ENCODE measurements around the gene SPCS3.
"Not testable (repeated sequence)": the region's sequence is repeated elsewhere in the genome, so short reads cannot be mapped to it uniquely, and the experiment has no call there.

SPCS3 gene

GRCh38 chr4:176292920-176293319 is 26.8 kb upstream of the SPCS3 start:
- Histone ChIP-seq H3K27ac (ENCODE audit: low read depth, low read length, poor library complexity, severe bottlenecking) (no peak overlapping the region), H2AFZ (ENCODE audit: low read length) (no peak overlapping the region), H3K4me3 (ENCODE audit: low read depth, low read length, poor library complexity, severe bottlenecking) (no peak overlapping the region), H3K9me3 (ENCODE audit: low read length) (no peaks in the 10 kb centered on the region), H3K4me1 (ENCODE audit: insufficient read depth, low read length, severe bottlenecking) (no peaks in the 10 kb centered on the region), H3K36me3 (ENCODE audit: insufficient read depth, low read length) (no peaks in the 10 kb centered on the region), H4K20me1 (ENCODE audit: insufficient read depth, low read length) (no peaks in the 10 kb centered on the region), H3K27me3 (ENCODE audit: insufficient read depth, low read length) (no peaks in the 10 kb centered on the region; the same call in 1 of the 2 replicates), H3K9ac (ENCODE audit: low read length) (no peak overlapping the region), H3K79me2 (ENCODE audit: insufficient read depth, low read length) (no peaks in the 10 kb centered on the region), H3F3A (ENCODE audit: insufficient read depth, low read length) (no peaks in the 10 kb centered on the region), H3K4me2 (ENCODE audit: low read length) (no peak overlapping the region), H3K9me2 (ENCODE audit: low read depth, low read length) (no peaks in the 10 kb centered on the region)
- TF ChIP-seq EZH2 (IDR thresholded peaks at IDR 0.05; ENCODE audit: borderline replicate concordance, low read length) (no peak), CTCF (IDR thresholded peaks at IDR 0.05; ENCODE audit: low read length) (no peak)

- Histone ChIP-seq H4K20me1 (ENCODE audit: insufficient read depth, low read length) (no peaks in the 10 kb centered on the region), H3K9me3 (ENCODE audit: low read length) (no peaks in the 10 kb centered on the region), H3K4me3 (ENCODE audit: low read depth, low read length, poor library complexity, severe bottlenecking) (no peak overlapping the region), H3K9ac (ENCODE audit: low read length) (no peak overlapping the region), H3K79me2 (ENCODE audit: insufficient read depth, low read length) (no peaks in the 10 kb centered on the region), H2AFZ (ENCODE audit: low read length) (no peak overlapping the region), H3K27ac (ENCODE audit: low read depth, low read length, poor library complexity, severe bottlenecking) (no peak overlapping the region), H3K27me3 (ENCODE audit: insufficient read depth, low read length) (no peaks in the 10 kb centered on the region; the same call in 1 of the 2 replicates), H3F3A (ENCODE audit: insufficient read depth, low read length) (no peaks in the 10 kb centered on the region), H3K9me2 (ENCODE audit: low read depth, low read length) (no peaks in the 10 kb centered on the region), H3K36me3 (ENCODE audit: insufficient read depth, low read length) (no peaks in the 10 kb centered on the region), H3K4me2 (ENCODE audit: low read length) (no peak overlapping the region), H3K4me1 (ENCODE audit: insufficient read depth, low read length, severe bottlenecking) (no peaks in the 10 kb centered on the region)
- no peak for TF ChIP-seq EZH2 (IDR thresholded peaks at IDR 0.05; ENCODE audit: borderline replicate concordance, low read length)
- no peak for TF ChIP-seq CTCF (IDR thresholded peaks at IDR 0.05; ENCODE audit: low read length)
Measured at GRCh38 chr4:176293660-176294059, 26.1 kb upstream of the SPCS3 start.

GRCh38 chr4:176295907-176296306 is 23.9 kb upstream of the SPCS3 start:
- not testable (repeated sequence) for H3K4me1 ChIP-seq (ENCODE audit: insufficient read depth, low read length, severe bottlenecking); H3K27me3 ChIP-seq (ENCODE audit: insufficient read depth, low read length); H3K27ac ChIP-seq (ENCODE audit: low read depth, low read length, poor library complexity, severe bottlenecking); H3K9me2 ChIP-seq (ENCODE audit: low read depth, low read length); H3K4me2 ChIP-seq (ENCODE audit: low read length); H3K9ac ChIP-seq (ENCODE audit: low read length); H3K36me3 ChIP-seq (ENCODE audit: insufficient read depth, low read length); H3F3A ChIP-seq (ENCODE audit: insufficient read depth, low read length); H2AFZ ChIP-seq (ENCODE audit: low read length); H3K4me3 ChIP-seq (ENCODE audit: low read depth, low read length, poor library complexity, severe bottlenecking); H3K79me2 ChIP-seq (ENCODE audit: insufficient read depth, low read length); H4K20me1 ChIP-seq (ENCODE audit: insufficient read depth, low read length); H3K9me3 ChIP-seq (ENCODE audit: low read length)

GRCh38 chr4:176298664-176299063 is 21.1 kb upstream of the SPCS3 start:
- TF ChIP-seq CTCF (IDR thresholded peaks at IDR 0.05; ENCODE audit: low read length) (no peak), EZH2 (IDR thresholded peaks at IDR 0.05; ENCODE audit: borderline replicate concordance, low read length) (no peak)
- Histone ChIP-seq H3K9ac (ENCODE audit: low read length) (no peak overlapping the region), H3K27ac (ENCODE audit: low read depth, low read length, poor library complexity, severe bottlenecking) (no peak overlapping the region)

More at GRCh38 chr4:176298664-176299063, 21.1 kb upstream of the SPCS3 start:
- H2AFZ ChIP-seq (ENCODE audit: low read length): no peak overlapping the region
- no peak overlapping the region for H3K4me3 ChIP-seq (ENCODE audit: low read depth, low read length, poor library complexity, severe bottlenecking)
- no peaks in the 10 kb centered on the region for H3F3A ChIP-seq (ENCODE audit: insufficient read depth, low read length)
- H4K20me1 ChIP-seq (ENCODE audit: insufficient read depth, low read length): no peaks in the 10 kb centered on the region
- no peaks in the 10 kb centered on the region for H3K27me3 ChIP-seq (ENCODE audit: insufficient read depth, low read length)
- H3K79me2 ChIP-seq (ENCODE audit: insufficient read depth, low read length): no peaks in the 10 kb centered on the region
- H3K36me3 ChIP-seq (ENCODE audit: insufficient read depth, low read length): no peaks in the 10 kb centered on the region
- no peaks in the 10 kb centered on the region for H3K4me1 ChIP-seq (ENCODE audit: insufficient read depth, low read length, severe bottlenecking)
- H3K4me2 ChIP-seq (ENCODE audit: low read length): no peak overlapping the region
- H3K9me3 ChIP-seq (ENCODE audit: low read length): no peaks in the 10 kb centered on the region
- no peaks in the 10 kb centered on the region for H3K9me2 ChIP-seq (ENCODE audit: low read depth, low read length)
